Measurements from ENCODE around the gene CRYGB.

CRYGB gene, protein sequence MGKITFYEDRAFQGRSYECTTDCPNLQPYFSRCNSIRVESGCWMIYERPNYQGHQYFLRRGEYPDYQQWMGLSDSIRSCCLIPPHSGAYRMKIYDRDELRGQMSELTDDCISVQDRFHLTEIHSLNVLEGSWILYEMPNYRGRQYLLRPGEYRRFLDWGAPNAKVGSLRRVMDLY

DNA sequence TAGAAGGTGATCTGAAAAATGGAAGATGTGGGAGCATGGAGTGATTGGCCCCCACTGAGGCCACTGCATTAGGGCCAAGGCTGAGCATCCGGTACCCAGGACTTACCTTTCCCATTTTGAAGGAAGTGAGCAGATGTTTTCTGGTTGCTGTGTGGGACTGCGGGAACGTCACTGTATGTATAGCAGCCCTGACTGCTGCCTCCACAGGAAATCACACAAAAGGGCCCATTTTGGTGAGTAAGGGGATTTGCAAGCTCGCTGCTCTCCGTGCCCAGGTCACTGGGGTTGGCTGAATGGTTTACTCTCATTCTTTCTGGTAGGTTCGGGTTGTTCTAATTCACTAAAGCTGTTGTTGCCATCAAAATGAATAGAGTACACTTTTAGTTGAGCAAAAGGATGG lies at the start of gene CRYGB:
Gene CRYGB, minus strand, starts transcription at position 153 of the 400 bp plus-strand sequence. Its CDS starts 38 bp downstream, at position 115.
- no peak for DNase-seq

DNA sequence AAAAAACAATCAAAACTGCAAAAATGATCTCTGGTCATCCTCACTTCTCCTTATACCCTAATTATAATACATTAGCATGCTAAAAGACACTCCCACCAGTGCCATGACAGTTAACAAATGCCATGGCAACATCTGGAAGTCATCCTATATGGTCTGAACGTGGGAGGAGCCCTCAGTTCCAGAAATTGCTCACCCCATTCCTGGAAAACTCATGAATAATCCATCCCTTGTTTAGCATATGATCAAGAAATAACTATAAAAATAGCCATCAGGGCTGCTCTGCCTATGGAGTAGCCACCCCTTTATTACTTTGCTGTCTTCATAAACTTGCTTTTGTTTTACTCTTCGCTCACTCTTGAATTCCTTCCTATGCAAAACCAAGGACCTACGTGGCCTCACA lies 49.6 kb upstream of the CRYGB start:
- DNase-seq: no peak

DNA sequence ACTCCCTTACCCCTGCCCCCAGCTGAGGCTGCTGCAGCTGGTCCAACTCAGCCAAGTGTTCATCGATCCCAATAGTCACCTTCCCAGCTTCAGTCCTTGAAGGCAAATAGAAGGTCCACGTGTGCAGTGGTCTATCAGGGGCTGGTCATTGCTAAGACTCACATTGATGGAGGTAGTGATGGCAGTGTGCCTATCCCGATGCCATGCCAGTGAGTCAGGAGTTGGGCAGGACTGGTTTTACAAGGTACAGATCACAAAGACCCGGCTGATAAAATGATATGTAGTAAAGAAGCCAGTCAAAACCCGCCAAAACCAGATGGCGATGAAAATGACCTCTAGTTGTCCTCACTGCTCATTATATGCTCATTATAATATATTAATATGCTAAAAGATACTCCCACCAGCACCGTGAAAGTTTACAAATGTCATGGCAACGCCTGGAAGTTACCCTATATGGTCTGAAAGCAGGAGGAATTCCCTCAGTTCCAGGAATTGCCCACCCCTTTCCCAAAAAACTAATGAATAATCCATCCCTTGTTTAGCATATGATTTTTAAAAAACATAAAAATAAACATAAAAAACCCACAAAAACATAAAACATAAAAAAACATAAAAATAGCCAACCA lies 46.8 kb upstream of the CRYGB start:
- DNase-seq: no peak

DNA sequence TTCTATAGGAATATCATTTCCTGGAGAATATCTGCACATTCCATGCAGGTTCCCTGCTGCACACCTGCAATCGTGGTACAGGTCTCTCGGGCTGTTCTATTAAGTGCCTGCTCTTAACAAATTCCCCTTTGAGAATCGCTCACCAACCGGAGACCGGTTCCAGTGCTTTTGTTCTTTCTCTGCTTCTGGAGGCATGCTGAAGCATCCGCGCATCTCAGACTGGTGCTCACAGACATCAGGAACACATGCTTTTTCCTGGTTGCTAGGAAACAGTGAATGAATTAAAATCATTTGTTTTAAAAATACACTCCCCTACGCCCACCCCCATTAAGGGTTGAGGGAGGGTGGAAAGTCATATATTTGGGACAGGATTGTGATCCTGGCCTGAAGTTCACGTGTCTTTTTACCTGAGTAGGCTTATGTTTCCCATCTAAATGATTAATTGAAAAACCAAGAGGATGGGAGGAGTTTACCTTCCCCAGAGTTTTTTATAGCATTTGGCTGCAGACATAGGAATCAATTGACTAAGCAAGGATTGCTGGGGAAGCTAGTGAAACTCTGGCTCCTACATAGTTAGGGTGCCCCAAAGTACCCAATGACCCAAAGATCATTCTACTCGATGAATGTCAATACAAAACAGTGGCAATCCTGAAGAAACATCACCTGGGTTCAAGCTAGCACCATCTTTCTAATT lies 44.0 kb upstream of the CRYGB start, which contains the start of gene C2orf80:
Gene C2orf80, minus strand, starts transcription at position 221 of the 694 bp plus-strand sequence. CDS start 3,044 bp downstream, outside the sequence.
- peak in 32 of 56 donors; percentile 3 to 74 (median 38) for DNase-seq

DNA sequence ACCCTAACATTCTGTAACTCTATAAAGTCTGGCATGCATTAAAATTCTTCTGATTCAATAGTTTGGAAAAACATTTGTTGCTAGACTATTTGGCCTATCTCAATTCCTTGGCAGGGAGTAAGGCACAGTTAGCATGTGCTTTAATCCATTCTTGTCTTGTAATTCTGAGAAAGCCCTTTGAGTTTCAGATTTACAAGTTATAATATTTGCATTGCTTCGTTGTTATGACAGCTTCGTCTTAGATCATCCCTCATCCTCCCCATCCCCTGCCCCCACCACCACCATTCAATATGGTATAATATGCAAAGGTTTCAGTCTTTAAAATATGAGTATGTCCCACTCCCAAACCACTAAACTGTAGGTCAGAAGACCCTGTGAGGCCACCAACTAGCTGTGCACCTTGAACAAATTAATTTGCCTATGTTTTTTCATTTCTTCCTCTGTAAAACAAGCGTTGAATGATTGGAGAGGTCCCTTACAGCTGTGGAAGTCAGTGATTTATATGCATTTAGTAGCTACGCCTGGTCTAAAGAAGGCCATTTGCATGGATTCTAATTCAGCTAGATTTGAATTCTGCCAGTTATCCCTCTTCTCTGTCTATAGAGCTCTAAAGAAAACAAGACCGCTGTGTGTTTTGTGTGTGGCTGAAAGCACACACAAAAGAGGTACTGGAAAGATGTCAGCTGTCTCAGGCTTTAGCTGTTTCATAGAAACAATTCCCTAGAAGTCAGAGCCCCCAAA lies 43.3 kb upstream of the CRYGB start:
- DNase-seq: no peak

DNA sequence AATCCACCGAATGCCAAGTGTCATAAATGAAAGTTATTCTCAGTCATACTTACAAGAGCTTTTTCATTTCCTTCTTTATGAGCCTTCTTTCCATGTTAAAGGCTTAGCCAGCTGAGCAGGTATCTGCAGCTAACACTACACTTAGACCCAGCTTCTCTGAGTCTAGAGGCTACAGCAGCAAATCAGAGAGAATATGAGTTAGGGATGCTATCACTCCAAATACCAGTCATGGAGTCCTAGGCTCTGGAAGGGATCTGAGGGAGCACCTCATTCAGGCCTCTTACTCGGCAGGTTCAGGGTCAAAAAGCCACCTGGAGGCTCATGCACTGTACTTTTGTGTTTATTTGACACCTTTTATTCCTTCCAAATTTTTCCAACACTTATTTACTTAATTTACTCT lies 40.9 kb upstream of the CRYGB start:
- peak in 1 of 56 donors; percentile 17 for DNase-seq

DNA sequence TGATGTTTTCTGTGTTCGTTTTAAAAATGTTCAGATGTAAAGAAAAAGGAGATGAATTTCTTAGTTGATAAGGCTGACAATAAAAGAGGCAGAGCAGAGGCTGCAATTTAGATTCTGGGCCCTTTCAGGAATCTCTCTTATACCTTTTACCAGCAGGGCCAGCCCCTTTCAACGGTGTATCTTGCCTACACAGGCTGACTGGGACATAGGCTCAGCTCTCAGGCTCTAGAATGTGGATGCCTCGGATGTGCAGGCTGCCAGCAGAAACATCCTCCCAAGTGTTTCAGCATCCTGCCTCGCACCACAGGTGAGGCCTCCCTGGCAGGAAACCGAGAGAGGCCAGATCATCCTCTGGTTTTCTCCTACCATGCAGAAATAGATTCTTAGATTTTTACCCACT lies 40.5 kb upstream of the CRYGB start:
- peak in 4 of 56 donors; percentile 4 to 24 (median 10) for DNase-seq

DNA sequence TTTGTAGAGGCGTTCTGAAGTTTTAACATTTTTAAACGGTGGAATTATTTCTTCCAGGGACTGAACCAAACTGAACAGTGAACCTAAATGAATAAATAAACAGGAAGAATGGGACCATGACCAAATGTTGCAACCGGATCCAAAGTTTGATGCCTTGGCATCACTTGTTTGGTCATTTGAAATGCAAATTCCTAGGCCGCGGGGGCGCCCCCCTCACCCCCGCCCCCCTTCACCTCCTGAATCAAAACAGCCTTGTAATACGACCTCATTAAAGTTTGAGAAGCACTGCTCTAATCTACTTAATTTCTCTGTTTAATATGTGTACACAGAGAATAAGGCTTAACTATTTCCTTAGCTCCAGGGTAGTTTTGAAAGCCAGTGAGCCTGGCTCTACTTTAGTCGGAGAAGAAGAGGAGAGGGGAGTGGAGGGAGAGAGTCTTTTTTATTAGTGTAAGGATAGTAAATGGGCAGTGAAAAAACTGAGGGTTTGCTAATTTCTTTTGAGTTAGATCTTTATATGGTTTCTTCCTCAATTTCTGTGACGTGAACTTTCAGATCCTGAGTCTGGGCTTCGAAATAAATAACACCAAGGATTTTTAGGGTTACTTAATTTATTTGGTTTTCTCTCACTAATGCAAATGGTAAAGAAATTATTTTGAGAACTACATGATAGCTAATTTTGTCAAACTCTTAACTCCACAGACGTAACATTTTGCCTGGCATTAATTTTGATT lies 38.2 kb upstream of the CRYGB start:
- DNase-seq: peak in 1 of 56 donors; percentile 10

DNA sequence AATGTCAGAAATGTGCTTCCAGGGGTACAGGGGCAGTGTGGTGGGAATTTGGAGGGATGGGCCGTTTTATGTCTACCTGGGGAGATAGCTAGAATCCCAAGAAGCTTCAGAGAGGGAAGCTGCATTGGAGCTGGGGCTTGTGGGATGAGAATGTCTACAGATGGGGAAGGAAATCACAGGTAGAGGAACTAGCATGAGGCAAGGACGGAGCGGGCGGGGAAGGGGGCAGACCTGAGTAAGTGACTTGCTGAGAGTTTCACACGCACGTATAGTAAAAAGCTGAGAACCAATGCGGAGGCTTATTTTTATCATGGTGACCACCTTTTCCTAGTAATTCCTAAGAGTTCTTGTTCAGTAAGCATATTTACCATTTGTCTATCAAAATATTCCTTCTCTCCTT lies 37.6 kb upstream of the CRYGB start:
- peak in 1 of 56 donors; percentile 6 for DNase-seq

DNA sequence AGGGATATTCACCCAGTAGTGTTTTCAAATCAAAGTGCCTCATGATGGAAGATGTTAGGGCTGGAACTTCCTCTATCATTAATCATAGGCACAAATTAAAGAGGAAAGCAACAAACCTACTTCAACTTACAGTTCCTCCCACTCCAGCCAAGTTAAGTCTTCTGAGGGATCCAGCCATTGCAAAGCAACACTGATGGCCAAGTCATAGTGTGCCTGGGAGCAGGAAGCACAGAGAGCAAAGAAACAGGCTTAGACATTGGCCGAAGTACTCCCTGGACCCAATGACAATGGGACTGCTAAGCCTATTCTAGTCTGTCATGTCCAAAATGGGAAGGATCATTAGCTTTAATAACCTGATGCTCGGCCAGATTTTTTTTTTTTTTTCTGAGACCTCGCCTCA lies 36.9 kb upstream of the CRYGB start:
- DNase-seq: no peak

DNA sequence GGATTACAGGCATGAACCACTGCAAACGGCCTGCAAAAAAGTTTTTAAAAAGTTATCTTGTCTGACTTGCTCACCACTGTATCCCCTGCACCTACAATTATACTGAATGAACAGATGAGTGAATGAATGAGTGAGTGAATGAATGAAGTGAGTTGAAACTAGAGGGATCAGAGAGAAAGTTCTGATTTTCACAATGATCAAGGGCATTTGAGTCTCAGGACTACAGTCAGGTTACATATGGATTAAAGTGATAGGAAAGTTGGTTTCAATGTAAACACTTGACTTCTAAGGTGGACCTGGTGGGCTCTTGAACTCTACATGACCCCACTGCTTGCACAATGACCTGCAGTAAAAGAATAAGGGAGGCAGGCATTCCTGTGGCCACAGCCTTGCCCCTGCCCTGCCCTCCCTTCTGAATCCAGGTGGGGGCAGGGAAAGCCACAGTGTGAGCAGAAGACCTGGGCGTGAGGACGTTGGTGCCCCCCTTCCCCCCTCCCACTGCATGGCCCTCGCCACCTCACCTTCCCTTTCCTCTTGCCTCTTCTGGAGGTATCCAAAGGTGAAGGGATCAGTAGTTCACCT lies 33.2 kb upstream of the CRYGB start:
- no peak for DNase-seq

DNA sequence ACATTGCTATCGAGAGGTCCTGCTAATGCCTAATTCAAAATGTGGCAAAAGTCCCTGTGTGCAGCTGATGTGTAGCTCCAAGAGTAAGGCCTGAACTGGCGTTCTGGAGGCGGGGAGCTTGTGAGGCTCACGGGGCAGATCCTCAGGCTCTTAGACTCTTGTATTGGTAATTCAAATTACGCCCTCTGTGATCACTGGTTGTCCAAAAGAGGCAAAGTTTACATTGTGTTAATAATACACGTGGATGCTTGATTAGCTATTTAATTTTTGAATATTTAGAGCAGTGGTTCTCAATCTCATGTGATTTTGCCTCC lies 29.8 kb upstream of the CRYGB start:
- DNase-seq: peak in 2 of 56 donors; percentile 8

DNA sequence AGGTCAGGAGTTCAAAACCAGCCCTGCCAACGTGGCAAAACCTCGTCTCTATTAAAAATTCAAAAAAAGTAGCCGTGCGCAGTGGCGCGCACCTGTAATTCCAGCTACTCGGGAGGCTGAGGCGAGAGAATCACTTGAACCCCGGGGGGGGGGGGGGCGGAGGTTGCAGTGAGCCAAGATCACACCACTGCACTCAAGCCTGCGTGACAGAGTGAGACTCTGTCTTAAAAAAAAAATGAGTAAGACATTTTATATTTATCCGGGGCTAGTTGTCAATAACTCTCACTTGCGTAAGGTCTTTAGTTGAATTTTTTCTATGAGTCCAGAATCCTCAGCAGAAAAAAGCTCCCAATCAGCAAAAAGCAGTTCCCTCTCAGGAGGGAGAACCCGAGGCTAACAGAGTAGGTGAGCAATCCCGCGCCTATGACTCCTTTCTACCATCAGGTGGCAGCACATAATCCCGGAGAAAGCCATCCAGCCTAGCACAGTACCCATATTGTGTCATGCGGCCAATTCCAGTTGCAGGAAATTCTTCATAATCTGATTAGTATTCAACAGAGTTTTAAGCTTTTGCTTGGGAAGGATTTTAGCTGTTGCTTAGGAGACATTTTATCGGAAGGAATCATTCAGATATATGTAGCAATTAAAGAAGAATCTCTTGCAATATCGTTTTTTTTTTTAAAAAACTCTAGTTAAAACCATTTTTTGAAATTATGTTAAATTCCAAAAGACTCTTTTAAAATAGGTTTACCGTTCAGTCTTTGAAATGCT lies 29.3 kb upstream of the CRYGB start:
- peak in 55 of 56 donors; percentile 5 to 93 (median 59) for DNase-seq

DNA sequence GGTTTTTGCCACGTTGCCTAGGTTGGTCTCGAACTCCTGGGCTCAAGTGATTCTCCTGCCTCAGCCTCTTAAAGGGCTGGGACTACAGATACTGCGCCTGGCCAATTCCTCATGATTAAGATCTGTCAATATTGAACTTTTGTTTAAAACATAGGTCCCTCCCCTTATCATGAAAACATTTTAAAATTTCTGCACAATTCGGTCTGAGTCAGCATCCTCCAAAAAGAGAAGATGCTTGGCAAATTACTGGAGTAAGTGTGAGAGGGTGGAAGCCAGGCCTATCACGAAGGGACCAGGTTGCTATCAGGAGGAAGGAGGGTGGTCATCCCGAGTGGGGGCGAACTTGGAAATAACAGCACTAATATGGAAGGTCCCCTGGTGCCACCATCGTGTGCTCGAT lies 28.2 kb upstream of the CRYGB start:
- DNase-seq: no peak

DNA sequence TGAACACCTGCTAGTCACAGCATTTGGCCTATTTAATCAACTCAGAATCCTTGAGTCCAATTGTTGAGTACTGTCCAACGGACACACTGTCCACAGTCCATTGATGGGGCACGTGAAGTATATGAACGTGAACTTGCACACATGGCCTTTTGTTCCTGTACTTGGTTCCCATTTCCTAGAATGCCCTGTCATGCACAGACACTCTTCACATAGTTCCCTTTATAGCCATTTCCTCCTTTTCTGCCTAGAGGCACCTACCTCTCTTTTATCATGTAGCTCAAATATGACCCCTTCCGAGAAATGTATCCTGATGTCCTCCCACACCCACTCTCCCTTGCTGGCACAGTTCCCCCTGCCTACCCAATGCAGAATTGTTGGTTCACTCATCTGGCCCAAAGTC lies 26.2 kb upstream of the CRYGB start:
- no peak for DNase-seq

DNA sequence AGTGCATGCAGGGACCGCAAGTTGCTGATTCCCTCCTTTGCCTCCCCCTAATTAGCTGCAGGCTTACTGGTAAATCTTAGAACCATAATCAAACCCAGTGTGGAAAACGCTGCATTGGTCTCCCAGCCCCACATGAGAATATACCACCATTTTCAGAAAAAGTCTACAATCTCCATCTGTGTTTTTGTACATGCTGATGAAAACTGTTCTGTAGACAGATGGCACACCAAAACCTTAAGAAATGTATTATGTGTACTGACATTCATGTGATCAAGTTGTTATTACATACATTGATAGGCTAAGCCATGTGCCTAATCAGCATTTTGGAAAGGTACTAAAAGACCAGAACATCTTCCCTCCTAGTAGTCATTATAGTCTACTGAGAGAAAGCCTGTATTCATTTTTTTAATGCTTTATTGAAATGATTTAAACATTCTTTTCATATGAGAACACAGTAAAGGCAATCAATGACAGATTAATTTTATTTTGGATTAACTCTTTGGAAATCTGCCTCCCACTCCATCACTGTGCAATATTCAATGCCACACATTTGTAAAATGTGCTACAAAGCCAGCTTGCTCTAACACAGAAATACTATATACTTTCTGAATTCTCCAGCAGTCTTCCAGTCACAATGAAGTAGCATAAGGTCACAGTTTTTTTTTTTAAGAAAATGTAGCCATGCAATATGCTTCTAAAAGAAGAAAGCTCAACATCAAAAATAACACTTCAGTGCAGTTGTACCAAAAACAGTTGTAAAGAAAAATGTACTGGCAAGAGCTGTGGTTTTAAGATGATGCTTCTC lies 19.2 kb upstream of the CRYGB start:
- no peak for DNase-seq

DNA sequence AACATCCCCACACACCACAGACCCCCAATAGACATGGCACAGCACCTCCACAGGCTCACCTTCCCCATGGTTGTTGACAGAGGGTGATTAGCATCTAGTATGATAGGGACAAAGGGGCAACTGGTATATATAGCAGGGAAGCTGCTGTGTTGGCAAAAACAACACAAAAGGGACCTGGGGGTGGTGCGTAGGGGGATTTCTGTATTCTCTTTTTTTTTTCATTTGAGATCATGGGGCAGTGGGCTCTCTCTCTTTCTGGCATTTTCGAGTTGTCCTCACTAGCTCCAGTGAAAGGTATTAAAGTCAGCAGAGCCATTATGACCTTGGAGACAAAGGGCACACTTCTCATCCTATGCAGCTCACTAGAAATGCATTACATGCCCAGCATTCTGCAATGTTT lies 17.5 kb upstream of the CRYGB start, which contains the start of gene CRYGA:
Gene CRYGA, minus strand, starts transcription at position 101 of the 400 bp plus-strand sequence. Its CDS starts 33 bp downstream, at position 68.
- no peak for DNase-seq

DNA sequence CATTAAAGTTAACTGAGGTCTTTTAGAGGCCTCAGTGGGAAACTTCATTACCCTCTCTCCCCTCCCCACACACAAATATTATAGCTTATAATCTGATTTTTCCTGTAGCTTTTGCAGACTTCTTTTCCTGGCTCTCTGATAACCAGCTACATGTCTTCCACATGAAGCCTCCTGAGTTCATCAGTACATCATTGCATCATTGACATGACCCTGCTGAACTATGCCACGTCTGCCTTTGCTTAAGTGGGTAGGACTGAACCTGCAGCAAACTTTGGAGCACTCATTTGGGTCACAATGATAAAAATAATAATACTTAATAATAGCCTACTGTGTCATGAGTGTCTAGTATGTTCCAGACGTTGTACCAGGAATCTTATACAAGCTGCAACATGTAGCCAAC lies 10.5 kb upstream of the CRYGB start:
- DNase-seq: no peak

DNA sequence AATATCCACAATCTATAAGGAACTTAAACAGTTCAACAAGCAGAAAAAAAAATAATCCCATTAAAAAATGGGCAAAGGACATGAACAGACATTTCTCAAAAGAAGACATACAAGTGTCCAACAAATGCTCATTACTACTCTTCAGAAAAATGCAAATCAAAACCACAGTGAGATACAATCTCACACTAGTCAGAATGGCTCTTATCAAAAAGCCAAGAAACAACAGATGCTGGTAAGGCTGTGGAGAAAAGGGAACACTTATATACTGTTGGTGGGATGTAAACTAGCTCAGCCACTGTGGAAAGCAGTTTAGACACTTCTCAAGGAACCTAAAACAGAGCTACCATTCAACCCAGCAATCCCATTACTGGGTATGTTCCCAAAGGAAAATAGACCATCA lies 7.2 kb upstream of the CRYGB start:
- DNase-seq: no peak

Data from nucleus accumbens (tissue), 56 donors.